HG02798 (cell line): Measurements from ENCODE around the gene SH3RF1.
"Not testable (repeated sequence)": the region's sequence is repeated elsewhere in the genome, so short reads cannot be mapped to it uniquely, and the experiment has no call there.

Experiments used
- ATAC-seq: cut with Tn5 transposase; IDR thresholded peaks from one replicate; pipeline ENCODE4 v1.9.1; 2021; ENCODE audit warnings: mild to moderate bottlenecking; ENCODE audit not compliant: unreplicated experiment, poor library complexity

Gene SH3RF1

DNA sequence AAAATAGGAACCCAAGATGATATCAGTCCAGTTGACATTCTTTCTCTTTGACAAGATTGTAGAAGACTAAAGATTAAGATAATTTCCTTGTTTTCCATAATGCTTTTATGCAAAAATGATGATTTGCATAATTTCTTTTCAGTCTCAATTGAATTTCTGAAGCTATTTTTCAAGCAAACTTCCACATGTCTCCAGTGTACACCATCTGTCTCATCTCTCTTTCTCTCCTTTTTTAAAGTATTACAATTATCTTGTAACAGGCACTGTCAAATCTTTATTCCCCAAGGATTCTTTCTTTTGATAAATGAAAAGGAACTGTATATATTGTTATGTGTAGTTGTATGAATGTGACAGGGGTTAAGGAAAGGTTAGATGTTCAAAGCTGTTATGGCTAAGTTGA lies 7.9 kb upstream of the SH3RF1 start:
- ATAC-seq, result no peak

DNA sequence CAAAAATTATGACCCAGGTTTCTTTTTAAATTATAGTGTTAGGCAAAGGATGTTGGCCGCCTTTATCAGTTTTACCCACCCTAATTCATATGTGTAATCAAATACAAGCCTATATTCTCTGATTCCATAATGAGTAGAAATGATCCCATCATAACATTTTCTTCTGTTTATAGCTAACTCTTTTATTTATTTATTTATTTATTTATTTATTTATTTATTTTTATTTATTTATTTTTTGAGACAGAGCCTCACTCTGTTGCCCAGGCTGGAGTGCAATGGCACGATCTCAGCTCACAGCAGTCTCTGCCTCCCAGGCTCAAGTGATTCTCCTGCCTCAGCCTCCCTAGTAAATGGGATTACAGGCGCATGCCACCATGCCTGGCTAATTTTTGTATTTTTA lies 7.1 kb upstream of the SH3RF1 start:
- ATAC-seq, result not testable (repeated sequence)

DNA sequence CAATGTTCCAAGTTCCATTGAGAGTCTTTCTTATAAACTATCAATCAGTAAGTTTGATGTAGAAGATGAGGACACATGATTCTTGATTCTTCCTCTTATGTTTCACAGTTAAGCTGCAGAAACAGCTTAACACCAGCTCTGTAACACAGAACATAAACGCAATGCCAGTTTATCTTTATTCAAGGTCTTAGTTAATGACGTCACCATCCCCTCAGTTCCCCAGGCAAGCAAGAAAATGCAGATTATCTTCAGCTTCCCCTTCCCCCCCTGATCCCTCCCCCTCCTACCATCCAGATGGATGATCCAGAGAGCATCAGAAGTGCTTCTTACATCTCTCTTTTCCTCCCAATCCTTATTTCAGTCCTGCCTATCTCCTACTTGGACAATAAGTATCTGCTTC lies 4.4 kb upstream of the SH3RF1 start:
- ATAC-seq, result no peak

DNA sequence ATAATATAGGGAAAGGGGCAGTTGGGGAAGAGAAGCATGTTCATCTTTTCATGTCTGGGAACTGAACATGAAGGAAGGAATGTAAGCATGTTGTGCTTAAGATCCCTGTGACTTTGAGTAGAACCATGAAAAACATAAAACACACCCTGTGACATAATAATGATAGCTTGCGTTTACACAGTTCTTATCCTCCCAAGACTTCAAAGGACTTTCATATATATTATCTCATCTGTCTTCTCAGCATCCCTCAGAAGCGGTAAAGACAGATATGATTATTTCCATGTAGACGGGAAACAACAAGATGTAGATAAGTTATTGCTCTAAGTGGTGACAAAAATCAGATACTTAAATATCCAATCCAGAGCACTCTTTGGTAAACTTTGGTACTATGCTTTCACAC lies 3.3 kb upstream of the SH3RF1 start:
- ATAC-seq, result no peak

DNA sequence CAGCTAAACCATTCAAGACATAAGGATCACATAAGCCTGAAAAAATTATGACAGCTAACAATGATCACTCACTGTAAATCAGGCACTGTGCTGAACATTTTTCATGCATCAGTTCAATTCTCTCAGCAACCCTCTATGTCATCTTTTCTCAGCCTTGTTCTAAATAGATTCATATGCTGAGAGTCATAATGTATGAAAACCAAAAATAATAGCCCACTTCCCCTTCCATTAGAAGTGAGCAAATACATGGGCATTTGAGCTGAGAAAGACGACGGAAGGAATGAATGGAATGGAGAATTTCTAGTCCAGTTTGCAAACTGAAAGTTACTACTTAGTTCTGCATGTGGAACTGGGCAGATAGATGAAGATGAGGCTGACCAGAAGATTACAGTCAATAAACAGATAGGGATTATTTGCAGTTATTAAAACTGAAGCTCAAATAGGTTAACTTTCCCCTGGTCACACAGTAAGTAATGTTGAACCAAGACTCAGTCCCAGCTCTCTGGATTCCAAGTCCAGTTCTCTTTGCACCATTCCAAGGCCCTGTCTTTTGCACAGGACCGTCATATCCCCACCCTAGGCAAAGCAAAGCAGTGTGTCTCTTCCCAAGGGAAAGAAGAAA lies 1.6 kb upstream of the SH3RF1 start:
- no peak for ATAC-seq

DNA sequence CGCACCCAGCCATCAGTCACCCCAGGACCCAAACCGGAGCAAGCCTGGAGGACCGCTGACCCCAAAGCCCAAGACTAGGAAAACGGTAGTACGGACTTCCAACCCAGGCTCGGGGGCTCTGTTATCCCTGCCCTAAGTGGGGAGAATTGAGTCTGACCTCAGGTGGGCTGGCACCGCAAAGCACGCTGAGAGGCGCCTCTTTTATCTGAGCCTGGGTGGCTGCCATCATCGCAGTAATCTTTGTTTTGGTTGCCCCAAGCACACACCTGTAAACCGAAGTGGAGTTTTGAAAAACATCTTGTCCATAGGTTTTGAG lies 894 bp upstream of the SH3RF1 start:
- no peak for ATAC-seq

DNA sequence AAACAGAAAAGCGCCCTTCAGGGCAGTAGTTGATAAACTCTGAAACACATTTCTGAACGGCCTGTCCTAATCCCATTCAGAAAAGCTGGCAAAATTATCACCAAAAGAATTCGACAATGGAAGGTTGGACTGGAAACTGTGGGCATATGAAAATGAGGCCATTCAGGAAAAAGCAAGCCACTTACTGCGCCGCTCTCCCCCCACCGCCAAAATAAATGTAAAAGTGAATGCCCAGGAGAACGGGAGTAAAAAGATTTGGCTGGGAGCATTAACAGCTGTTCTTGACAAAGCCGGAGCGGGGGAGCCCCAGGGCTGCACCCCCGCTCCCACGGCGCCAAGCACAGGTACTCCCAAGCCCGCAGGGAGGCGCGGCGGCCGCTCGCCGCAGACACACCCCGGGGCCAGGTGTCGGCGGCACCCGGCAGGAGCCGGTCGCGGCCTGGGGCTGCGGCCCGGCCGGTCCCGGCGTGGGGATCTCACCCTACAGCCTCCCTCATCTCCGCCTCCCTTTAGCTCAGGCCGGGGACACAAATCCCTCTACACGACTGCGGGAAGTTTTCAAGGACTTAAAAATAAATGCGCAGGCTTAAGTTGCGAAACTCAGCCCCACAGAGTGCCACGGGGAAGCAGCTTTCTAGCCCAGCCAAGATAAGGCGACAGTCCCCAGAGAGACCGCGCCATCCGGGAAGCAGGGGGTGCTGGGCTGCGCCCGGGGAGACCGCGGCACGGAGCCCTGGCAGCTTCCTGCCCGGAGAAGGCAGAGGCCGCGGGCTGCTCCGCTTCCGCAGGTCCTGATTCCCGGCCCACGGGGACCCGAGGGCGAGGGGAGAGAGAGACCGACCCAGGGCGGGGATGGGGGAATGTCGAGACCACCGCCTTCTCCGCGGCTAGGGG lies 593 bp downstream of the SH3RF1 start:
- ATAC-seq, result peak; percentile 51

DNA sequence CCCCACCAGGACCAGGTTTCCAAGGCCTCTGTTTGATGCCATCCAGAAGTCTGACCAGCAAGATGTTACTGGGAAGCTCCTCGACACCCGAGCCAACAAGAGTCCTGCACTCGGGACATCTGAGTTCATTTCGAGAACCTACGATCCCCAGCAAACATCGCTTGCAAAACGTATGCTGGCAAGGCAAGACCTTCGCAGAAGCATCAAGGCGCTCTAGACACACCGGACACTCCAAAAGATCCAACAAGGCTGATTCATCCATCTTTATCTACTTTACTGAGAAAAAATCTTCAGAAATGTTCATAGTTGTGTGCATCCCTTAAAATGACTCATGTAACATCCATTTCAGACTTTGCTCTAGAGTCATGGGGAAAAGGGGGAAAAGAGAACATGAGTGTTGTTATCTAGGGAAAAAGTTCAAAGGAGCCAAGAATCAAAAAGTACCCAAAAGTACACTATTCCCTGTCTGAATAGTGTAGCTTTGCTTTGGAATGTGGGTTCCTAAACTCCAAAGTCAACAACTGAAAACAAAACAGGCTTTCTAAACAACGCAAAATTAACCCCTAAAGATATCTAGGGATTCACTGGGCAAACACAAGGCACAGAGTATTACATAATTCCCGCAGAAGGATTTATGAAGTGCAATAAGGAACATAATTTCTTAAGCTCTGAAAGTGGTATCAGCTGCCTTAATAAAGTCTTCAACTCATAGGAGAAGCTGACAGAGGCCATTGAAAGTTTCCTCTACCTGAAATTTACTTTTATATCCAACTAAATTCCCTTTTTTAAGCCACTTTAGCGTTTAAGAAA lies 1.6 kb downstream of the SH3RF1 start:
- ATAC-seq, result no peak

DNA sequence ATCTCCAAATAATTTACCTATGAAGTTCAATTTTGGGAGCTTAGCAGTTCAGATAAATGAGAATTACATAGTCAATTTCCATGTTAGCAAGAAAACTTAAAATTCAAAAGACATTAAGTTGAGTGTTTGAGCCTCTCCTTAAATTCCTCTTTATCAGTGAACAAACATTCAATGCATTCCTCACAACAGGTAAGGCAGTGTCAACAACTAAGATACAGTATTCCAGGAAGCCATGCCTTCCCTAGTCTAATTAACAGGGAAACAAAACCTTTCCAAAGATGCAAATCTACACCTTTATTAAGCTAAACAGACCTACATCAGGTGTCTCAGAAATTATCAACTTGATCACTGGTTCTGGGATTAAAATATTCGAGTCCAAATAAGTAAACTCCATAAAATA lies 3.7 kb downstream of the SH3RF1 start:
- no peak for ATAC-seq

DNA sequence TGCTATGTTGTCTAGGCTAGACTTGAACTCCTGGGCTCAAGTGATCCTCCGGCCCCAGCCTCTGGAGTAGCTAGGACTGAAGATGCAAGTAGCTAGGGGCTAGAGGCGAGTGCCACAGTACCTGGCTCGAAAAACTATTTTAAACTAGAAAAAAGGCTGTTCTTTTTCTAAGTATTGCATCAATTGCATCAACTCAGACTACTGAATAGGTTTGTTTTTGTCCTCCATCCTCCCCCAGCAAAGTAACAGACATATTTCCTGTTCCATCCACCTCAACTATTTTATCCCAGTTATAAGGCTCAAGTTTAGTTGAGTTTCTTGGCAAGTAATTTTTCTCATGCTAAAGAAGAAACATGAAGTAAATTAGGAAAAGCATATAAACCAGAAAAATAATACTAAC lies 4.1 kb downstream of the SH3RF1 start:
- no peak for ATAC-seq

DNA sequence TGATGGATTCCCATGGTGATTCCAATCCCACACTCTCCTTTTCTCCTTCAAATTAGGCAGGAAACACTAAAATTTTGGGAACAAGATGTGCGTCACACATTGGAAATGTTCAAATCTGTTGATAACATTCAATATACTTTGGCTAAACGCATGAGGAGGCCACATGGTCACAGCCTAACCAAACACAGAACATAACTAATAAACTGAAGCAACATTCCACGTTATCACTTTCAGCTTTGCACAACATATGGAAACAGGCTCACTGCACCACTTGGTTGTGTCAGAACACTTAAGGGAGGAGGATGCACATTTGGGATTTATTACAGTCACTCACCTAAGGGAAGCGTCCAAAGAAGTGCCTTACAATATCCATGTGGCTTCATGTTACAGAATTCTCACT lies 4.7 kb downstream of the SH3RF1 start:
- no peak for ATAC-seq

DNA sequence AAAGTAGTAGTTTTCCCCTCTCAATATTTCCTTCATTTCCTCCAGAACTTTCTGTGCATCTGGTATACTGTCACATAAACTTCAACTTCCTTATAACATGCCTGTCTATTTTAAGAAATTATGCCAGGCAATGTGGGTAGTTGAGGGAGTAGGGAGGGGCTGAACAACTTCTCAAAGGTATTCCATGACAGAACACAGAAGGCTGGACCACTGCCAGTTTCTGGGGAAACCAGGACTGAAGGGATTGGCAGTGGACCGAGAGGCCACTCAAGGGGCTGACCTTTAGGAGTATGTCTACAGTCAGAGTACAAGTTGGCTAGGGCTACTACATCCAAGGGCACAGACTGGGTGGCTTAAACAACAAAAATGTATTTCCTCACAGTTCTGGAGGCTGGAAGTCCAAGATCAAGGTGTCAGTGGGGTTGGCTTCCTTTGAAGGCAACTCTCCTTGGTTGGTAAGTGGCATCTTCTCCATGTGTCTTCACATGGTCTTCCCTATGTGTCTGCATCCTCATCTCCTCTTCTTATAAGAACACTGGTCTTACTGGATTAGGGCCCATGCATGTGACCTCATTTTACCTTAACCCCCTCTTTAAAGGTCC lies 6.9 kb downstream of the SH3RF1 start:
- no peak for ATAC-seq

DNA sequence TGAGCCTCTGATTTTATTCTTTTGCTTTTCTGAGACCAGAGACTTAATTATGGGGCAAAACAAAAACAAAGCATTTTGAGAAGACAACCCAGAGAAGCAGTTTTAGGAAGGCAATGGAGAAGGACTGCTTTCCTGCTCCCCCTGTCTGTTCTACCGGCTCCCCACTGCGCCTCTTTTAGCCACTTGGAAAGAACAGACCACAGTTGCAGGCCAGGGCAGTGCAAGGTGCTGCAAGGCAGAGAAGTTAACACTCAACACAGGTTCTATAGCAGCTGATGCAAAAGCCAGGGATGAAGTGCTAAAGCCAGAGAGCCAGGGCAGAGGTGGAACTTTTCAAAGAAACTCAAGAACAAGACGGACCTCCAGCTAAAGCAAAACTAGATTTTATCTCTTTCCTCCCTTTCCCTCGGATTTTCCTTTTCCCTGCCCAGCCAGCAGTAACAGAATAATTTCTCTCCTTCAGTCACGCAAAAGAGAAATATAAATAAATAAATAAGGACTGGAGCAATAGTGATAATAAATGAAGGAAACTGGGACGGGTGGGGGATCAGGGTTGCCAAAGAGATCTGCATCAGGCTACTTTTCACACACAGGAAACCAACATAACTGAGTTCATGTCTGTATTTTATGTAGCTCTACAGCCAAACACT lies 10.4 kb downstream of the SH3RF1 start:
- no peak for ATAC-seq

DNA sequence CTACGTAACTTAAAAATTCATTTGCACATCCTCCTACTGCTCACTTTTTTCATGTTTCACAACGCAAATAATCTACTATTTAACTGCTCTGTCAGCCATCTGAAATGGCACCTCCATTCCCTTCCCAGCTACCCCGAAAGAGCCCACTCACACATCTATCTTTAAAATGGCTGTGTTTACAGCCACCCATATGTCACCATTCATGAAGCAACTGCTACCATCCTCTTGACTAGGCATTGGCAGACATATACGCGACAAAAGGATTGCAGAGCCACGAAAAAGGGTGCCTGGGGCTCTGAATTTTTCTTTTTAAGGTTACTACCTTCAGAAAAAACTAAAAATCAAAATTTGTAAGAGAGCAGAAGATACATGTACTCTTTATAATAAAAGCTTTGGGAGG lies 11.5 kb downstream of the SH3RF1 start:
- ATAC-seq, result no peak

DNA sequence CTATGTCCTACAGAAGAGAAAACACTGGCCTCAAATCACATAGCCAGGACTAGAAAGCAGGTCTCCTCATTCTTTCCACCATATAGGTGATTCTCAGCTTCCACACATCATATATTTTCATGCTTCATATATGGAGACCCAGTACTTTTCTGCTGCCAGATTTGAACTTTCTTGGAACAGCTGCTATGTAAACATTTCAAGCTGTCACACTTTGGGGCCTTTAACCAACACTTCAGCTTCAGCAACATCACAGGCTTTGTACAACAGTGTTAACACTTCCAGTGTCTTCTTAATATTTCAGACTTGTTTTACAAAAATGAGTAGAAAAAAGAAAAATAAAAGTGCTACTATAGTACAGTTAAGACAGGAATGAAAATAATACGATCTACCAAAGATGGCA lies 12.6 kb downstream of the SH3RF1 start:
- ATAC-seq, result no peak

DNA sequence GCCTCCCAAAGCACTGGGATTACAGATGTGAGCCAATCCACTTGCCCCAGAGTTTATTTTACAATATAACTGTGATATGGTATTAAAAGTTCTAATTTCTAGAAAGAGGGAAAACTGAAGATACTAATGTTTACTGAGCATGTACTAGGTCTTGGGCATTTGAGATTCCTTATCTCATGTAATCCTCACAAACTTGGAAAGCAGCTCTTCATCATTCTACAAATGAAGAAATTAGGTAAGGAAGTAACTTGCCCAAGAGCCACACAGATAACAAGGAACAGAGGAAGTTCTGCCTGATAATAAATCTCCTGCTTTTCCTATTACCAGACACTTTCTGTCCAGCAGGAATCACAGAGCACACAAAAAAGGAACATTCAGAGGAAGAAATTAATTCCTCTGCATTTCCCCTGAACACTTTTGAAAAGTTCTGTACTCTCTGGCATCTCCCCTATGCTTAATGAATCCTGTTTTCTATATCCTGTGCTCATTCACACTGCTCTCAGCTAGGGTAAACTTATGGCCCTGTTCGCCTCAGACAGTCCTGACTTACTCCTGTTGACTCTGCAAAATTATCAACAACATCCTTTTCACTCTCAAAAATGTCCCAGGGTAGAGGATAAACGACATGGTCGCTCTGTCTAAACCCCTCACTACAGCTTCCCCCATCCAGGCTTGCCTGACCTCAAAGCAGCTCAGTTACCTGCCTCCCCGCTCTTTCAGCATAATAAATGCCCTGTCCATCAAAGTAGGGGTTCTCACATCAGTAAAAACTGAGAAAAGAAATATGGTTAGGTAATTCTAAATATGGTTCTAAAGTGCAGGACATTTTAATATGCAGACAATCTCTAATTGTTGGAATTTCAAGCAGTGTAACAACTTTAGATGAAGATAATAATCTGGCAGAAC lies 13.6 kb downstream of the SH3RF1 start:
- ATAC-seq, result no peak

DNA sequence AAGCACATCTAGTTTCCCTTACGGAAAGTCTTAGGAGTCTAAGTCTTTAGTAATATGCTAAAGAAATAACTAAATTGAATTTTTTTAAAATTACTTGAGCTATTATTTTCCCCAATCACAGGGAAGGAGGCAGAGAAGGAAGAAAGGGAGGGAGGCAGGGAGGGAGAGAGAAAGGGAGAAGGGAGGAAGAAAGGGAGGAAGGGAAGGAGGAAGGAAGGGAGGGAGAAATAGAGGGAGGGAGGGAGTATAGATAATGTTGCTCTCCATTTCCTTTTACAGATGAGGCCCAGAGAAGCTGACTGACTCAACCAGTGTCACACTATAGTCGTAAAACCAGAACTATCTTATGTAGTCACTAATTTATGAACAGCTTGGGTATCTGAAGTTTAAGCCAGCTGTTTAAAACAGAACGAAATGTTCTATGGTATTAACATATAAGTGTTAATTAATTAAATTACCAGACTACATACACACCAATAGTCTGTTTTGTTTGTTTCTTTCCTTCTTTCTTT lies 14.6 kb downstream of the SH3RF1 start:
- ATAC-seq, result no peak

DNA sequence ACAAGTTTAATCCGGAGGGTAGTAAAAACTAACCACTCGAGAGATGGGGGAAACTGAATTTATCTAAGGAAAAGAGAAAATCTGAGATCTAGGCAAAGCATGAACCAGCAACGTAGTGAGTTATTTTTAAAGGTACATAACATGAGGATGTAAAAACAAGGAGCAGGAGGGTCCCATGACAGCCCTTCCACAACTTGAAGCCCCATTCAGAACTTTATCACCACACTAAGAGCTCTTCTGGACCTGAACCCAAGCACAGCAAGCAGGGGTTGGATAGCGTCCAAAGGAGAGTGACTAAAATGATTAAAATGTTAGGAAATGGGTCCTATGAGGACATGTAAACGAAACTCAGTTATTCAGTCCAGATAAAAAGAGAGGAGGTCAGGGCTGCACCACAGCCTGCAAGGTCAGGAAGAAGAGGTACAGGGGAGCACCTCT lies 16.2 kb downstream of the SH3RF1 start:
- ATAC-seq, result no peak

DNA sequence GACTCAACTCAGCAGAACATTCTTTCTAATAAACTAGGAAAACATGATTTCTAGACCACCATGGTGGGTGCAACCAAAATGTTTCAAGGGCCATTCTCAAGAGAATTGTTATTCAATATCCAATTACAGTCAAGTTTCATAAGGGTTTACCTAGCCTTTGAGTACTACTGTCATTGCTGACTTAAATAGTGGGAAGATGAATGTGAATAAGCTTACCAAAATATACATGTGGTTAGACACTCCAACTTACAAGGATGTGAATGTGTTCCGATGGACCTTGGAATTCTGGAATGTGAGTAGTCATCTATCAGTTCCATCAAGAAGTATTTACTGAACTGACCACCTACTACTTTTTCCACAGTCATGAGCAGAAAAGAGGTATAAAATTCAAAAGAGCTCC lies 16.9 kb downstream of the SH3RF1 start:
- ATAC-seq, result no peak
